Lower lobe of right lung (tissue), 2 donors: ENCODE results near the gene DDAH1. TPM values are rescaled to one million over a fixed set of nuclear protein-coding genes. Genes with fewer than 3 reads are reported as not detected.
"Not testable (repeated sequence)": the region's sequence is repeated elsewhere in the genome, so short reads cannot be mapped to it uniquely, and the experiment has no call there.

ENCODE experiments used
- ATAC-seq, 2 donors: fragments of 200-7000 bp; cut with Tn5 transposase; one replicate each; pipeline ENCODE4 v1.9.1; 2020 to 2022; ENCODE audit warnings: mild to moderate bottlenecking in 2 of 2, moderate library complexity in 2 of 2
- DNase-seq: peaks from one replicate; pipeline ENCODE4 v3.0.0-alpha.2; 2020
- H3K27ac ChIP-seq: fragments of 200-600 bp; one replicate; pipeline ENCODE4 v1.8.0; 2022
- H3K27me3 ChIP-seq: fragments of 200-600 bp; one replicate; pipeline ENCODE4 v1.8.0; 2022; ENCODE audit warnings: low read depth
- H3K36me3 ChIP-seq: fragments of 200-600 bp; one replicate; pipeline ENCODE4 v1.8.0; 2022; ENCODE audit warnings: mild to moderate bottlenecking
- H3K4me1 ChIP-seq: fragments of 200-600 bp; one replicate; pipeline ENCODE4 v1.8.0; 2022
- H3K4me3 ChIP-seq: fragments of 200-600 bp; one replicate; pipeline ENCODE4 v1.8.0; 2022; ENCODE audit warnings: mild to moderate bottlenecking
- H3K9me3 ChIP-seq: fragments of 200-600 bp; one replicate; pipeline ENCODE4 v1.8.0; 2022
- CTCF ChIP-seq: fragments of 200-600 bp; IDR thresholded peaks from one replicate; pipeline ENCODE4 v1.8.0; 2022; ENCODE audit warnings: antibody characterized with exemption, mild to moderate bottlenecking
- intact Hi-C: fragments of 100-400 bp; cut with DNase I; formaldehyde crosslinking; loops from one replicate; pipeline ENCODE4 v1.11.0; 2022
- long read RNA-seq: library from polyadenylated mRNA; unstranded; transcript quantifications from one replicate; pipeline ENCODE4 v2.0.0, GENCODE V29; 2021
- total RNA-seq: library from RNA; stranded (reverse); fragmentation: NEBNext Ultra II Directional; extraction: Animal tissue kit (Norgen Biotek cat#: 25700); gene quantifications from one replicate; pipeline ENCODE4 v1.2.1, GENCODE V29; 2021
- donor health status: DM: no; HTN: yes; CAD: no; lungs with severe emphysema.

Gene DDAH1
- total RNA-seq: 48.4 TPM
- long read RNA-seq, transcript DDAH1-201 (6 exons, 3,920 nt): major isoform, 12 of 29 reads
- long read RNA-seq, partial matches to known transcripts: 10 of 29 reads
- long read RNA-seq, other reads (novel, unspliced or antisense): 7 of 29 reads

GRCh38 chr1:85465099-85465785 lies at the start of gene DDAH1:
Gene DDAH1 (minus strand): TSS chr1:85465159. CDS start chr1:85465045, 114 bp downstream.
- peak within 1 kb of the TSS; percentile 68 for H3K4me3 ChIP-seq
- intact Hi-C loops: no loop called here
- peak within 1 kb of the TSS; percentile 81 for H3K27ac ChIP-seq
- peaks cover 27% of the 10 kb centered on the region for H3K4me1 ChIP-seq
- ATAC-seq (peak; percentile 90 to 91), DNase-seq (peak; percentile 76)
- H3K9me3 ChIP-seq: no peaks in the 10 kb centered on the region
- H3K27me3 ChIP-seq: peaks cover 4% of the 10 kb centered on the region
- no peaks in the 10 kb centered on the region for H3K36me3 ChIP-seq
- TF ChIP-seq CTCF: no peak

- H3K27me3 ChIP-seq, H3K4me3 ChIP-seq, ATAC-seq, intact Hi-C loops, H3K27ac ChIP-seq, H3K4me1 ChIP-seq, H3K9me3 ChIP-seq, DNase-seq, H3K36me3 ChIP-seq: not testable (repeated sequence)
Observed at GRCh38 chr1:85513998-85514397, 49.0 kb upstream of the DDAH1 start.

DNA sequence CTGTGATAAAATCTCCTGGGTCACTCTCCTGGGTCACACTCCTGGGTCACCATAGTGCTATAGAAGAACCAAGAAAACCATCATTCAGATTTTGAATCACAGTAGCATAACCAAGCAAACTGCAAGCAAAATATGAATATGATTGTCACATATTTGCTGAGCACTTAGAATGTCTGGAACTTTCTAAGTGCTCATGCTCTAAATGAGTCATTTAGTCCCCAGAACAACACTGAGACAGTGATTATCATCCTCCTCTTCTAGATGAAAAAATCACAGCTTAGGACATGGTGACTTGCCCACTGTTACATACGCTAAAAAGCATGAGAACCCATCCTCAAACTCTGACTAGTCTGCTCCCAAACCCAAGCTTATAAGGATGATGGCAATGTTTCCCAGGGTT lies 39.5 kb upstream of the DDAH1 start:
- Histone ChIP-seq H3K9me3 (no peaks in the 10 kb centered on the region), H3K4me1 (peaks cover 6% of the 10 kb centered on the region), H3K27ac (no peak overlapping the region), H3K27me3 (no peaks in the 10 kb centered on the region), H3K4me3 (no peak overlapping the region), H3K36me3 (no peaks in the 10 kb centered on the region)
- no peak for TF ChIP-seq CTCF
- intact Hi-C loops: no loop called here
- DNase-seq: no peak
- peak in 1 of 2 donors; percentile 58 for ATAC-seq

DNA sequence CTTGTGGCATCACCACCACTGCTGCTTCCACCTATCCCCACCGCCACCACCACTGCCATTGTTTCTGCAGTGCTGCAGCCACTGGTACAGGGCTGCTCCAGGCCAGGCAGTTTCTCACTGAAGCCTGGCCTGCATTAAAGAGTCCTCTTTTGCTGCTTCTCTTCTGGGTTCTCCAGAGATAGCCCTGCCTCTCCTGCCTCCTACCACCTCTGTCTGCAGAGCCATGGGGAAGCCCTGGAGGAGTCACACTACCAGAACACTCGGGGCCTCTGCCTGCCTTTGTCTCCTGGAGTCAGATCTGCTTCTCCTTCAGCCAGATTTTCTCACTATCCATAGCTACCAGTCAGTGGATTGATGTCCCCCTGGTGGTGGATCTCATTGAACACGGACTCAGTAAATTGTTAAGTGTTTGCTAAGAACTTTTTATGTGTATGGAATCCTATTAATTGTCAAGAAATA lies 37.7 kb upstream of the DDAH1 start:
- ATAC-seq (peak; percentile 70 to 82), DNase-seq (no peak)
- H3K9me3 ChIP-seq: no peaks in the 10 kb centered on the region
- TF ChIP-seq CTCF: peak; percentile 56
- H3K27ac ChIP-seq: no peak overlapping the region
- no peaks in the 10 kb centered on the region for H3K27me3 ChIP-seq
- intact Hi-C loops: no loop called here
- H3K4me1 ChIP-seq: peaks cover 6% of the 10 kb centered on the region
- H3K4me3 ChIP-seq: no peak overlapping the region
- H3K36me3 ChIP-seq: no peaks in the 10 kb centered on the region

GRCh38 chr1:85502171-85502570 lies 37.2 kb upstream of the DDAH1 start:
- H3K36me3 ChIP-seq: no peaks in the 10 kb centered on the region
- H3K27me3 ChIP-seq: no peaks in the 10 kb centered on the region
- no peak for TF ChIP-seq CTCF
- intact Hi-C loops: no loop called here
- no peak overlapping the region for H3K4me3 ChIP-seq
- H3K27ac ChIP-seq: no peak overlapping the region
- H3K4me1 ChIP-seq: peaks cover 6% of the 10 kb centered on the region
- ATAC-seq (peak; percentile 39 to 41), DNase-seq (no peak)
- no peaks in the 10 kb centered on the region for H3K9me3 ChIP-seq

GRCh38 chr1:85501355-85501898 lies 36.5 kb upstream of the DDAH1 start:
- Histone ChIP-seq H3K4me3 (no peak overlapping the region), H3K27me3 (no peaks in the 10 kb centered on the region), H3K4me1 (peaks cover 6% of the 10 kb centered on the region), H3K27ac (no peak overlapping the region), H3K36me3 (no peaks in the 10 kb centered on the region), H3K9me3 (no peaks in the 10 kb centered on the region)
- no peak for TF ChIP-seq CTCF
- intact Hi-C loops: no loop called here
- DNase-seq (no peak), ATAC-seq (no peak)
